Measurements from ENCODE around the gene EEF1AKMT3.

GRCh38 chr12:57829025-57829777, 56.8 kb downstream of the EEF1AKMT3 start:
- TF ChIP-seq CREB1 (CRISPR knock-in tag; IDR thresholded peaks at IDR 0.05; ENCODE audit: low read depth) (no peak), CTCF (conservative IDR thresholded peaks at IDR 0.05; ENCODE audit: low read depth in 2 of 2) (no peak), EZH2 (IDR thresholded peaks at IDR 0.05; ENCODE audit: low read depth, unreplicated experiment) (no peak), EZH2phosphoT487 (IDR thresholded peaks at IDR 0.05; ENCODE audit: unreplicated experiment) (no peak), ZNF331 (CRISPR knock-in tag; IDR thresholded peaks at IDR 0.05; ENCODE audit: low read depth) (no peak), POLR2AphosphoS5 (IDR thresholded peaks at IDR 0.05; ENCODE audit: low read depth) (no peak)
